ENCODE measurements around the gene RPF1.

- TF ChIP-seq CTCF (IDR thresholded peaks at IDR 0.05) = no peak
- no peak for TF ChIP-seq EP300 (IDR thresholded peaks at IDR 0.05)
- no peak for TF ChIP-seq POLR2A (IDR thresholded peaks at IDR 0.05)
- no peak for TF ChIP-seq POLR2AphosphoS5 (IDR thresholded peaks at IDR 0.05)
Measured at GRCh38 chr1:84496498-84496897, 17.4 kb downstream of the RPF1 start.
